Mesenchymal stem cell (in vitro differentiated cells and primary cell): ENCODE measurements around the gene DUS1L.
A peak's percentile ranks its signal among the peaks of the same experiment; 100 is the strongest.

Experiments
- DNase-seq: peaks from one replicate; pipeline ENCODE4 v3.0.0-alpha.2; 2013
- H2AFZ ChIP-seq: one replicate; pipeline ENCODE4 v1.6.1; 2013; ENCODE audit warnings: low read depth, mild to moderate bottlenecking, control low read depth, inconsistent platforms, low read length, moderate library complexity
- H2AK5ac ChIP-seq: 2 replicates; pipeline ENCODE4 v1.6.1; 2013; ENCODE audit warnings: low read length, moderate library complexity, mild to moderate bottlenecking, inconsistent platforms; ENCODE audit not compliant: severe bottlenecking
- H2BK120ac ChIP-seq: one replicate; pipeline ENCODE4 v1.6.1; 2013; ENCODE audit warnings: low read depth, mild to moderate bottlenecking, inconsistent platforms, low read length, moderate library complexity
- H2BK12ac ChIP-seq, 2 experiments: one replicate each; pipeline ENCODE4 v1.6.1; 2013; ENCODE audit warnings: inconsistent platforms in 2 of 2, low read length in 2 of 2, mild to moderate bottlenecking in 2 of 2, moderate library complexity in 2 of 2, control low read depth in 1 of 2
- H2BK15ac ChIP-seq: one replicate; pipeline ENCODE4 v1.6.1; 2013; ENCODE audit warnings: mild to moderate bottlenecking, low read depth, inconsistent platforms; ENCODE audit not compliant: poor library complexity, severe bottlenecking
- H2BK5ac ChIP-seq: 2 replicates; pipeline ENCODE4 v1.6.1; 2013; ENCODE audit warnings: low read depth, mild to moderate bottlenecking, low read length, control low read depth, inconsistent platforms; ENCODE audit not compliant: poor library complexity, severe bottlenecking
- H3K14ac ChIP-seq, 2 experiments: one replicate each; pipeline ENCODE4 v1.6.1; 2013; ENCODE audit warnings: inconsistent platforms in 2 of 2, low read length in 2 of 2, control low read depth in 1 of 2, mild to moderate bottlenecking in 1 of 2, moderate library complexity in 1 of 2
- H3K18ac ChIP-seq, 2 experiments: one replicate each; pipeline ENCODE4 v1.6.1; 2013; ENCODE audit warnings: inconsistent platforms in 2 of 2, low read length in 2 of 2, control low read depth in 1 of 2, low read depth in 1 of 2, mild to moderate bottlenecking in 1 of 2
- H3K23ac ChIP-seq, 2 experiments: one replicate each; pipeline ENCODE4 v1.6.1; 2013; ENCODE audit warnings: inconsistent platforms in 2 of 2, low read length in 2 of 2, mild to moderate bottlenecking in 2 of 2, moderate library complexity in 2 of 2, control low read depth in 1 of 2
- H3K27ac ChIP-seq: 2 replicates; pipeline ENCODE4 v1.5.1; 2013; ENCODE audit warnings: mild to moderate bottlenecking, moderate library complexity, low read length, control low read depth, inconsistent platforms; ENCODE audit not compliant: poor library complexity, severe bottlenecking
- H3K27me3 ChIP-seq, 2 experiments: 2 replicates each; pipeline versions ENCODE4 v1.6.1 to v1.7.0; 2013; ENCODE audit warnings: low read length in 2 of 2, mild to moderate bottlenecking in 2 of 2, moderate library complexity in 2 of 2, control low read depth in 1 of 2, inconsistent platforms in 1 of 2; ENCODE audit not compliant: control insufficient read depth in 1 of 2, insufficient read depth in 1 of 2
- H3K36me3 ChIP-seq, 2 experiments: 2 replicates each; pipeline versions ENCODE4 v1.6.1 to v1.7.0; 2013; ENCODE audit warnings: low read length in 2 of 2, control low read depth in 1 of 2, inconsistent platforms in 1 of 2, low read depth in 1 of 2, mild to moderate bottlenecking in 1 of 2; ENCODE audit not compliant: insufficient read depth in 2 of 2, control insufficient read depth in 1 of 2
- H3K4ac ChIP-seq, 2 experiments: one replicate each; pipeline ENCODE4 v1.6.1; 2013; ENCODE audit warnings: inconsistent platforms in 2 of 2, low read length in 2 of 2, mild to moderate bottlenecking in 2 of 2, moderate library complexity in 2 of 2, control low read depth in 1 of 2, low read depth in 1 of 2
- H3K4me1 ChIP-seq: 2 replicates; pipeline ENCODE4 v1.6.1; 2013; ENCODE audit warnings: low read depth, low read length, control low read depth; ENCODE audit not compliant: control insufficient read depth, insufficient read depth
- H3K4me2 ChIP-seq: 2 replicates; pipeline ENCODE4 v1.6.1; 2013; ENCODE audit warnings: low read length, mild to moderate bottlenecking, inconsistent platforms; ENCODE audit not compliant: poor library complexity, severe bottlenecking
- H3K4me3 ChIP-seq, 2 experiments: 2 replicates each; pipeline versions ENCODE4 v1.5.1 to v1.7.0; 2013; ENCODE audit warnings: low read length in 2 of 2, mild to moderate bottlenecking in 2 of 2, control low read depth in 1 of 2, low read depth in 1 of 2; ENCODE audit not compliant: insufficient read depth in 1 of 2
- H3K79me1 ChIP-seq: replicated peaks from 2 replicates; pipeline ENCODE4 v1.6.1; 2013; ENCODE audit warnings: mild to moderate bottlenecking, control low read depth, low read length, inconsistent platforms; ENCODE audit not compliant: poor library complexity, severe bottlenecking
- H3K9ac ChIP-seq: 2 replicates; pipeline ENCODE4 v1.7.0; 2013; ENCODE audit warnings: mild to moderate bottlenecking, low read length, moderate library complexity
- H3K9me3 ChIP-seq: 2 replicates; pipeline ENCODE4 v1.7.0; 2013; ENCODE audit warnings: mild to moderate bottlenecking, low read length; ENCODE audit not compliant: control insufficient read depth
- H4K8ac ChIP-seq: one replicate; pipeline ENCODE4 v1.6.1; 2013; ENCODE audit warnings: inconsistent platforms, mild to moderate bottlenecking, low read length, moderate library complexity
- H4K91ac ChIP-seq: one replicate; pipeline ENCODE4 v1.6.1; 2013; ENCODE audit warnings: mild to moderate bottlenecking, low read length, inconsistent platforms
- WGBS: methylation state at CpG from one replicate; pipeline ENCODE4 v1.1.7; 2013; ENCODE audit warnings: mixed read lengths; 5-methylcytosine and 5-hydroxymethylcytosine counted together

DUS1L gene

DNA sequence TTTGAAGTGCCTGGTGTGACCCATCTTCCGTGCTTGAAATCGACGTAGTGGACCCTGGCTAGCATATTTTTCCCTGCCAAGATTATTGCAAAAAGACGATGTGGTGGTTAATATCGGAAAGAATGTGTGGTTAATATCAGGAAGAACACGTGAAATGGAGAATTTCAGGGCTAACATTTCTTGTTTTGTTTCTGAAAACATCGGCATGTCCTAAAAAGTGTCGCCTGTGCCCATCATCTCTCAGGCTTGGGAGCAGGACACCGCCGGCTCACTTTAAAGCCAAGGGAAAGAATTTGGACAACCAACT is 27.8 kb downstream of the DUS1L start:
- H2BK5ac ChIP-seq = no peak overlapping the region
- H2AFZ ChIP-seq = peak overlapping the region; percentile 29
- H3K4me3 ChIP-seq = peak overlapping the region in 1 of 2 experiments; percentile 86
- H3K14ac ChIP-seq = no peak overlapping the region
- peak overlapping the region; percentile 62 for H3K4me2 ChIP-seq
- peak overlapping the region; percentile 38 for H3K9ac ChIP-seq
- H3K27ac ChIP-seq = no peak overlapping the region
- 32% methylated on average over 10 of the region's 10 CpGs for WGBS
- H4K91ac ChIP-seq = no peak overlapping the region
- no peak overlapping the region for H3K4ac ChIP-seq
- H3K23ac ChIP-seq = no peak overlapping the region
- H3K9me3 ChIP-seq = no peaks in the 10 kb centered on the region
- no peak overlapping the region for H2BK12ac ChIP-seq
- DNase-seq = no peak
- H2AK5ac ChIP-seq = no peak overlapping the region
- no peak overlapping the region for H4K8ac ChIP-seq
- peaks cover 0 to 23% of the 10 kb centered on the region in 2 experiments for H3K36me3 ChIP-seq
- peaks cover 11% of the 10 kb centered on the region for H3K79me1 ChIP-seq
- peaks cover 0 to 4% of the 10 kb centered on the region in 2 experiments for H3K27me3 ChIP-seq
- H3K18ac ChIP-seq = no peak overlapping the region
- peaks cover 16% of the 10 kb centered on the region for H3K4me1 ChIP-seq
- no peak overlapping the region for H2BK15ac ChIP-seq
- H2BK120ac ChIP-seq = no peak overlapping the region

DNA sequence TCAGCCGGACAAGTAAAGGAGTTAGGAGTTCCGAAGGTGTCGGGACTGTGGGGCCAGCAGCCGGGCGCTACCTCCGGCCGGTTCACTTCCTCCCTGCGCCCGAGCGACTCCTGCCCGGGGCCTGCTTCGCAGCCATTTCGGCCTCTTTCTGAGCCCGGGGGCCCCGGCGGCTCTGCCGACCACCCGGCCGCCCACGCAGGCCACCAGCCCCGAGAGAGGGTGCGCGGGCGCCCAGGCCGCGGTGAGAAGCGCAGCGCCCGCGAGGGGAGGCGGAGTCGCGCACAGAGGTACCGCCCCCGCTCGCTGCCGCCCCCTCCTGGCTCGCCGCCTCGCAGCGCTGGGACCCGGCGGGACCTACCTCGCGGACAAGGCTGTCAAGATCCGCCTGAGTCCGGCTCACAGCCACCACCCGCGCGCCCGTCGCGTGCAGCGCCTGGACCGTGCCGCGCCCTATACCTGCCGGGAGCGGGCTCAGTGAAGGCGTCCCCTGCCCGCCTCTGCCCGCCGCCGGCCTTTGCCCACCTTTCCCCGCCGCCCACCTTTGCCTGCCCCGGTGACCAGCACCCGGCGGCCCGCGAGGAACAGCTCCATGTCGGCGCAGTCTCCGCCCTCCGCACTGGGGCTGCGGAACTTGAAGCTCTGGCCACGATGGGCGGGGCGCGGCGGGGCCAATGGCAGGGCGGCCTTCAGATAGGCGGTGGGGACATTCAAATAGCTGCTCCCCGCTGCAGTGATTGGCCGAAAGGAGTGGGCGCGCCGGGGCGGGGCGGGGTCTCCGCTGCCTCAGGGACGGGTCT is 28.3 kb downstream of the DUS1L start, which contains the start of gene DCXR:
Gene DCXR (minus strand): TSS at position 606 of the 797 bp plus-strand sequence. CDS start 15 bp downstream, at position 591.
- Histone ChIP-seq H3K4me2 (peak within 1 kb of the TSS; percentile 75), H2BK5ac (no peak within 1 kb of the TSS), H3K4me3 (peak within 1 kb of the TSS; percentile 66 to 86), H3K9ac (peak within 1 kb of the TSS; percentile 83), H3K4ac (peak within 1 kb of the TSS; percentile 44 to 66), H3K18ac (peak within 1 kb of the TSS; percentile 79 to 87), H3K27ac (peak within 1 kb of the TSS; percentile 15), H3K27me3 (peaks cover 0 to 9% of the 10 kb centered on the region in 2 experiments), H2BK15ac (peak within 1 kb of the TSS; percentile 70), H2AK5ac (no peak within 1 kb of the TSS), H2BK120ac (no peak within 1 kb of the TSS), H3K4me1 (peaks cover 17% of the 10 kb centered on the region), H3K79me1 (peaks cover 11% of the 10 kb centered on the region), H2AFZ (peak within 1 kb of the TSS; percentile 29), H3K23ac (no peak within 1 kb of the TSS), H3K9me3 (no peaks in the 10 kb centered on the region), H4K8ac (peak within 1 kb of the TSS; percentile 73), H3K14ac (peak within 1 kb of the TSS in 1 of 2 experiments; percentile 91), H4K91ac (peak within 1 kb of the TSS; percentile 62), H3K36me3 (peaks cover 0 to 24% of the 10 kb centered on the region in 2 experiments), H2BK12ac (peak within 1 kb of the TSS; percentile 11 to 29)
- under 1% methylated on average over 85 of the region's 92 CpGs for WGBS
- peak; percentile 97 for DNase-seq

DNA sequence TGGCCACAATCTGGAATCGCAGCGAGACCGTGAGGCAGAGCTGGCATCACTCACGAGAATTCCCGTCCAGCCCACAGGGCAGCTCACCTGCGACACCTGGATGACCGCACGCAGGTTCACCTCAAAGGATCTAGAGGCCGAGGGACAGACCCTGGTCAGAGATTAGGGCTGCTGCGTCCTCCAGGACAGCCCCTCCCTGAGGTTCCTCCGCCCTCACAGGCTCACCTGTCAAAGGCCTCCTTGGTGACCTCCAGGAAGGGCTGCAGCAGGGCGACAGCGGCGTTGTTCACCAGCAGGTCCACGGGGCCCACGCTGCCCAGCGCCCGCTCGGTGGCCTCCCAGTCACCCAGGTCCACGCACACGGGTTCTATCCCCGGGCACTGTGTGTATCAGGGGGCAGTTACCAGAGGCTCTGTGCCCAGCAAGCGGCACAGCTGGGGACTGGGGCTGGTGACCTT is 28.9 kb downstream of the DUS1L start:
- Histone ChIP-seq H2AK5ac (no peak overlapping the region), H2BK12ac (peak overlapping the region; percentile 11 to 17), H3K23ac (no peak overlapping the region), H3K27me3 (peaks cover 0 to 12% of the 10 kb centered on the region in 2 experiments), H2BK5ac (no peak overlapping the region), H3K4me3 (peak overlapping the region; percentile 66 to 86), H3K14ac (peak overlapping the region in 1 of 2 experiments; percentile 8), H3K9ac (peak overlapping the region; percentile 83), H3K4ac (peak overlapping the region in 1 of 2 experiments; percentile 66), H3K36me3 (peaks cover 0 to 24% of the 10 kb centered on the region in 2 experiments), H2AFZ (no peak overlapping the region), H4K91ac (peak overlapping the region; percentile 62), H4K8ac (peak overlapping the region; percentile 5), H3K79me1 (peaks cover 15% of the 10 kb centered on the region), H3K4me1 (peaks cover 21% of the 10 kb centered on the region), H3K27ac (peak overlapping the region; percentile 15), H2BK15ac (peak overlapping the region; percentile 70), H3K18ac (peak overlapping the region; percentile 5 to 11), H2BK120ac (no peak overlapping the region), H3K4me2 (peak overlapping the region; percentile 75), H3K9me3 (no peaks in the 10 kb centered on the region)
- DNase-seq = no peak
- 58% methylated on average over 23 of the region's 23 CpGs for WGBS

DNA sequence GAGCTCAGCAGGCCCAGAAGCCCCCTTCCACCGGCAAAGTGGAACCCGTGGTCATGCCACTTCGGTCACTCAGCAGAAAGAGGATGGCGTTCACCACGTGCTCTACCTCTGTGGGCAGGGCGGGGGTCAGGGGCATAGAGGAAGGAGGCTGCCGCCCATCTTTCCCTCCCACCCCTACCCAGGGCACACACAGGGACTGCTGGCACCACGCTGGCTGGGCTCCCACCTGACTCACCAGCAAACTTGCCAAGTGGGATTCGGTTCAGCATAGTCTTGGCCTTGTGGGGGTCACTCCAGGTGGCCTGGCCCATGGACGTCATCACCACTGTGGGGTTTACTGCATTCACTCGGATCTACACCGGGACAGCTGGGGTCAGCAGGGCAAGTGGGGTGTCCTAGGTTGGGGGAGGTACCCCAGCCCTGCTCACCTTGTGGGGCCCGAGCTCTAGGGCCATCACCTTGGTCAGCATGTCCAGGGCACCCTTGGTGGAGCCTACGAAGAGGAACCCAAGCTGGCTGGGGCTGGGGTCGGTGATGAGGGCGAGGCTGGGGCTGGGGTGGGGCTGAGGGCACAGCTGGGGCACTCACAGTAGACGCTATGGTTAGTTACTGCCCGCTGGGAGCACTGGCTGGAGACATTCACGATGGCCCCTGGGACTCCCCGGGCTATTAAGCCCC is 29.5 kb downstream of the DUS1L start:
- H4K8ac ChIP-seq = no peak overlapping the region
- no peak overlapping the region for H2BK5ac ChIP-seq
- H4K91ac ChIP-seq = peak overlapping the region; percentile 62
- peaks cover 21% of the 10 kb centered on the region for H3K4me1 ChIP-seq
- H3K36me3 ChIP-seq = peaks cover 0 to 24% of the 10 kb centered on the region in 2 experiments
- peak overlapping the region; percentile 83 for H3K9ac ChIP-seq
- peaks cover 15% of the 10 kb centered on the region for H3K79me1 ChIP-seq
- no peak overlapping the region for H3K18ac ChIP-seq
- no peak overlapping the region for H2AFZ ChIP-seq
- no peak overlapping the region for H2AK5ac ChIP-seq
- no peak overlapping the region for H2BK120ac ChIP-seq
- no peaks in the 10 kb centered on the region for H3K9me3 ChIP-seq
- H2BK12ac ChIP-seq = peak overlapping the region in 1 of 2 experiments; percentile 45
- WGBS = 97% methylated on average over 16 of the region's 20 CpGs
- H2BK15ac ChIP-seq = peak overlapping the region; percentile 70
- H3K4me3 ChIP-seq = peak overlapping the region in 1 of 2 experiments; percentile 86
- H3K27ac ChIP-seq = no peak overlapping the region
- H3K4ac ChIP-seq = no peak overlapping the region
- no peak for DNase-seq
- H3K4me2 ChIP-seq = peak overlapping the region; percentile 75
- H3K27me3 ChIP-seq = peaks cover 0 to 12% of the 10 kb centered on the region in 2 experiments
- no peak overlapping the region for H3K23ac ChIP-seq
- no peak overlapping the region for H3K14ac ChIP-seq
